Measurements from ENCODE around the gene SGTA. TPM values are rescaled to one million over a fixed set of nuclear protein-coding genes. Genes with fewer than 3 reads are reported as not detected.

The SGTA gene
- total RNA-seq, 1 donor from 2014 or later: 64.0 TPM

DNA sequence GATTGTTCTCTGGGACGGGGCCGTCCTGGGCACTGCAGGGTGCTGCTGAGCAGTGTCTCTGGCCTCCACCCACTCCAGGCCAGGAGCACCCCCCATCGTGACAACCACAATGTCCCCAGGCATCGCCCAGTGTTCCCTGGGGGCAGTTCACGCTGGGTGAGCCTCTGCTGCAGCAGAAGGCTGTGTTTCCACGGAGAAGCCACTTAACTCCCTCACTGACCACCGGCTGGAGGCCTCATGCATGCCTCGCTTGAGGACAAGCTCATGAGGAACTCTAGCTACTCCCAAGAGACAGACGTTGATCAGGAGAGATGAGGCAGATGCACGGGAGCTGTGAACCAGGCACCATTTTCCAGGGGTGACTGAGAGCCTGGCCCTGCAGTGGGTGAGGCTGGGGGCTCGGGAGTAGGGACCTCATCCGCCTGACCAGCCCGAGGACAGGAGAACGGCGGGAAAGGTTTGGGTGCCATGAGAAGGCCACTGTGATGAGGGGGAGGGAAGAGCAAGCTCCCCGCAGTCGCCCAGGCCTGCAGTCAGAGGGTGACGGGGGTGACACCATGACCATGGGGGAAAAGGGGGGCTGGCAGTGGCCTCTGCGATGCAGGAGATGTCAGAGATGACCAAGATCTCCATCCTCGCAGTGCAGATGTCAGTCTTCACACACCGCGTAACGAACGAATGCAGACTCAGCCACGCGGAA, 48.3 kb downstream of the SGTA start:
- Mint-ChIP-seq H3K9me3 (no peaks in the 10 kb centered on the region), H3K4me3 (no peak overlapping the region), H3K4me1 (peaks cover 6% of the 10 kb centered on the region), H3K27me3 (ENCODE audit: low read depth) (no peaks in the 10 kb centered on the region), H3K36me3 (peaks cover 26% of the 10 kb centered on the region), H3K27ac (no peak overlapping the region)
- TF ChIP-seq, protein P1, sequence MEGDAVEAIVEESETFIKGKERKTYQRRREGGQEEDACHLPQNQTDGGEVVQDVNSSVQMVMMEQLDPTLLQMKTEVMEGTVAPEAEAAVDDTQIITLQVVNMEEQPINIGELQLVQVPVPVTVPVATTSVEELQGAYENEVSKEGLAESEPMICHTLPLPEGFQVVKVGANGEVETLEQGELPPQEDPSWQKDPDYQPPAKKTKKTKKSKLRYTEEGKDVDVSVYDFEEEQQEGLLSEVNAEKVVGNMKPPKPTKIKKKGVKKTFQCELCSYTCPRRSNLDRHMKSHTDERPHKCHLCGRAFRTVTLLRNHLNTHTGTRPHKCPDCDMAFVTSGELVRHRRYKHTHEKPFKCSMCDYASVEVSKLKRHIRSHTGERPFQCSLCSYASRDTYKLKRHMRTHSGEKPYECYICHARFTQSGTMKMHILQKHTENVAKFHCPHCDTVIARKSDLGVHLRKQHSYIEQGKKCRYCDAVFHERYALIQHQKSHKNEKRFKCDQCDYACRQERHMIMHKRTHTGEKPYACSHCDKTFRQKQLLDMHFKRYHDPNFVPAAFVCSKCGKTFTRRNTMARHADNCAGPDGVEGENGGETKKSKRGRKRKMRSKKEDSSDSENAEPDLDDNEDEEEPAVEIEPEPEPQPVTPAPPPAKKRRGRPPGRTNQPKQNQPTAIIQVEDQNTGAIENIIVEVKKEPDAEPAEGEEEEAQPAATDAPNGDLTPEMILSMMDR (IDR thresholded peaks at IDR 0.05; ENCODE audit: unreplicated experiment): no peak
- DNase-seq (ENCODE audit: low spot score in 2 of 2, unreplicated experiment in 2 of 2): no peak

DNA sequence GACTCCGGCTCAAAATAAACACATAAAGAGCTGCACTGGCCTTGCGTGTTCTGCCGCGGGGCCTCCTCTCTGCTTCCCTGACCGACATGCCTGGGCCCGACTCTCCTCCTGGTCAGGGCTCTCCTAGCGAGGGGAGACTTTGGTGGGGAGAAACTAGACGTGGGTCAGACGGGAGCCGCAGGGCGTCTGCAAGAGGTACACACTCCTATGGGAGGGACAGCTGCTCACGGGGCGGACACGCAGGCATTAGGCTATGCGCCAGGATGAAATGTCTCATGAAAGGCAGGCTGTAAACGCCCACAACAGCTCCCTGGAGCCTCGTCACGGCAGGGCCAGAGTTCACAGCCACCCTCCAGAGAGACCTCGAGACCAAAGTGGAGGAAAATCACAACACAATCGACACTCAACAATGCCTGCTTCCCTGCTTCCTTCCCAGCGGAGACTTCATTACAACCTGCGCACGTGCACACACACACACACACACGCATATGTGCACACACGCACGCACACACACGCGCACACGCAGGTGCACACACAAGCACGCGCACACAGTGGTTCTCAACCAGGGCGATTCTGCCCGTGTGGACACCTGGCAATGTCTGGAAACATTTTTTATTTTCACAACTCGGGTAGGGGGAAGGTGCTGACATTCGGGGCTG, 49.0 kb downstream of the SGTA start:
- TF ChIP-seq, protein P1 (IDR thresholded peaks at IDR 0.05; ENCODE audit: unreplicated experiment): no peak
- Mint-ChIP-seq H3K4me3 (no peak overlapping the region), H3K9me3 (no peaks in the 10 kb centered on the region), H3K27ac (no peak overlapping the region), H3K27me3 (ENCODE audit: low read depth) (no peaks in the 10 kb centered on the region), H3K36me3 (peaks cover 26% of the 10 kb centered on the region), H3K4me1 (peaks cover 1% of the 10 kb centered on the region)
- DNase-seq (ENCODE audit: low spot score in 2 of 2, unreplicated experiment in 2 of 2): no peak

DNA sequence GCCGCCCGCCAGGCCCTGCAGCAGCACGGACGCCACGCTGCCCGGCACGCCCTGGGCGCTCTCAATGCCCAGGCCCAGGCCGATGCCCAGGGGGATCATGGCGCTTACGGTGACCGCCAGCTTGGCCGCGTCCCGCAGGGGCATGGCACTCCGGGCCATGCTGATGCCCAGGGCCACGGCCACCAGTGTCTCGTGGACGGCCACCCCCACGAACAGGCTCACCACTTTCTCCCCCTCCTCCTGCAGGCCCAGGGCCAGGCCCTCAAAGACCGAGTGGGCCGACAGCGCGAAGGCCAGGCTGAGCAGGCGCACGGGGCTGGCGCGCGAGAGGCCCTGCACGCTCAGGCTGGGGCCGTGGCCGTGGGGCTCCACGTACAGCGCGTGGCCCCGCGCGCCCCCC, 50.2 kb downstream of the SGTA start:
- DNase-seq (ENCODE audit: low spot score in 2 of 2, unreplicated experiment in 2 of 2): no peak
- Mint-ChIP-seq H3K36me3 (peaks cover 26% of the 10 kb centered on the region), H3K4me1 (no peaks in the 10 kb centered on the region)

GRCh38 chr19:2732157-2732725, 50.8 kb downstream of the SGTA start:
- Mint-ChIP-seq H3K9me3 (no peaks in the 10 kb centered on the region), H3K4me3 (no peak overlapping the region), H3K27me3 (ENCODE audit: low read depth) (peaks cover 18% of the 10 kb centered on the region), H3K36me3 (peaks cover 25% of the 10 kb centered on the region), H3K4me1 (no peaks in the 10 kb centered on the region), H3K27ac (no peak overlapping the region)
- DNase-seq (ENCODE audit: low spot score in 2 of 2, unreplicated experiment in 2 of 2): no peak
- TF ChIP-seq, protein P1 (IDR thresholded peaks at IDR 0.05; ENCODE audit: unreplicated experiment): no peak

More for the DNA sequence above, 50.2 kb downstream of the SGTA start:
- Mint-ChIP-seq H3K9me3 (no peaks in the 10 kb centered on the region), H3K27me3 (ENCODE audit: low read depth) (peaks cover 11% of the 10 kb centered on the region), H3K27ac (no peak overlapping the region), H3K4me3 (no peak overlapping the region)
- TF ChIP-seq, protein P1 (IDR thresholded peaks at IDR 0.05; ENCODE audit: unreplicated experiment): no peak

- no peak for DNase-seq (ENCODE audit: low spot score in 2 of 2, unreplicated experiment in 2 of 2)
- Mint-ChIP-seq H3K4me1 (no peaks in the 10 kb centered on the region), H3K9me3 (no peaks in the 10 kb centered on the region), H3K4me3 (no peak overlapping the region), H3K27ac (no peak overlapping the region), H3K36me3 (peaks cover 16% of the 10 kb centered on the region), H3K27me3 (ENCODE audit: low read depth) (peaks cover 26% of the 10 kb centered on the region)
- TF ChIP-seq, protein P1 (IDR thresholded peaks at IDR 0.05; ENCODE audit: unreplicated experiment): no peak
These were observed 51.7 kb downstream of the SGTA start for GRCh38 chr19:2731181-2731995.

All from mesothelial cell of epicardium (in vitro differentiated cells).